Stimulated activated naive CD8-positive, alpha-beta T cell treated with anti-CD3 and anti-CD28 coated beads, Interleukin-15, Interleukin-2, amounts not matched to agents 100 U/mL and 50 U/mL, for 24 hours (primary cell): Measurements from ENCODE around the gene DMGDH.

ENCODE experiments used
- ATAC-seq: fragments of 150-1000 bp; cut with Tn5 transposase; one replicate; pipeline ENCODE4 v1.10.0; 2021
- DNase-seq: peaks from one replicate; pipeline ENCODE4 v3.0.0; 2021

The DMGDH gene

DNA sequence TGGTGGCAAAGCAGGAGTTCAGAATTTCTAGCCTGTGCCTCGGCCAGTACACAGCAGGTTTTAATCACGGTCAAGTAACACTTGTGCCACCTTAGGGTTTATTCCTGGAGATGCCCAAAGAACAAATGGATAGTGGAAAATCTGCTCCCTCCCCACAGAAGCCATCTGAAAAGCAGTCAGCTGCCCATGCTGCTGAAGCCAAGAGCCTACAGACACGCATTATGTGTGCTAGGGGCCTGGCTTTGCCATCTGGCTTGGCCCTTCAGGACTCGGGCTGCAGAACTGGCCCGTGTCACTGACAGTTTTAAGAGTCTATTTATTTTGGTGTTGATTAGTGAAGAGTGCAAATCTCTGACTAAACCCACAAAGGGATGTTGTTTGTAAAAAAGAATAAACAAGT is 95.5 kb downstream of the DMGDH start:
- ATAC-seq (no peak), DNase-seq (no peak)

- ATAC-seq = no peak
- no peak for DNase-seq
These were observed 96.6 kb downstream of the DMGDH start for GRCh38 chr5:78972654-78973428.

DNA sequence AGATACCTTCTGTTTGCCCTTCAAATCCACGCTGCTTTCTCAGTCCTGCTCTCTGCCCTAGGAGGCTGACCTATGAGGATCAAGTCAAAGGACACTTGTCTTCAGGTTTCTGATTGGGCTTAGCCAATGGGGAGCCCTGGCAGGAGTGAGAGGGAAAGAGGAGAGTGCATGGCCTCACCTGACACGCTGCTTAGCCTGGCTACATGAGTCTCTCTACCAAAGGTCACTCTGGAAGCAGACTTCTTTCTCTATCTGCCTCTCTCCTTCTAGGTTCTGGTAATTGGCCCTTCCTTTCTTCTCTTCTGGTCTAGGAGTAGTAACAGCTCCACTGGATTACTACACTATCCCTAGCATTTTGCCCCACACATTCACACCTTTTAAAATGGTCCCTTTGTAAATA is 97.5 kb downstream of the DMGDH start:
- ATAC-seq (no peak), DNase-seq (no peak)

DNA sequence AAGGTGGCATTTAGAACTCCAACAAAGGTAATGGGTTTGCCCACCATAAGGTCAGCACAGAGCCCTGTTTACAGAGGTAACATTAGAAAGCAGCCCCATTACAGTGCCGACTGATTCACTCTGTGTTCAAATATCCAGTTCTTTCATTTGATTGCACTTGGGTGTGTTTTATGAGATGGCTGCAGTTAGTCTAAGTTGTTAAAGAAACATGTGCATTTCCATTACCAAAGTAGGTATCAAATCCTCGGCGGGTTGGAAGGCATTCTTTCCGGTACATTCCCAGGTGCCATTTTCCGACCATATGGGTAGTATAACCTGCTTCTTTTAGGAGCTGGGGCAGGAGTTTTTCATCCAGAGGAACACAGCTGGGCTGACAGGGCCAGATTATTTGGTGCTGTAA is 100.7 kb downstream of the DMGDH start:
- DNase-seq = no peak

GRCh38 chr5:78964889-78965288 is 104.6 kb downstream of the DMGDH start:
- ATAC-seq = no peak

More for the DNA sequence above, 100.7 kb downstream of the DMGDH start:
- ATAC-seq = no peak

DNA sequence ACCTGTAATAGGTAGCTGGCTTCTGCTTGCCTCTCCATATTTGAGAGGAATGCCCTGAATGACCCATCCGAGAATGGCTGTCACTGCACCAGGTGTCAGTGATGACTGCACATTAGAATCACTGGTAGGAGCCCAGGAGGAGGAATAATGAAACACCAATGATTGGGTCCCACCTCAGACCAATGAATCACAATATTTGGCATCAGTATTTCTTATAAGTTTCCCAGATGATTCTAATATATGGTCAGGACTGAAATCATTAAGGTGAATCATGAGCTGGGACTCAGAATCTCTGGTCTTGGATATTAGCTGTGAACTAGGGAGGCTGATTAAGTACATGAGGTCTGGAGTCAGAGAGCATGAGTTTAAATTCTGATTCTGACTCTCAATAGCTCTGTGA is 107.7 kb downstream of the DMGDH start:
- DNase-seq (no peak), ATAC-seq (no peak)

More at GRCh38 chr5:78964889-78965288, 104.6 kb downstream of the DMGDH start:
- DNase-seq = no peak

DNA sequence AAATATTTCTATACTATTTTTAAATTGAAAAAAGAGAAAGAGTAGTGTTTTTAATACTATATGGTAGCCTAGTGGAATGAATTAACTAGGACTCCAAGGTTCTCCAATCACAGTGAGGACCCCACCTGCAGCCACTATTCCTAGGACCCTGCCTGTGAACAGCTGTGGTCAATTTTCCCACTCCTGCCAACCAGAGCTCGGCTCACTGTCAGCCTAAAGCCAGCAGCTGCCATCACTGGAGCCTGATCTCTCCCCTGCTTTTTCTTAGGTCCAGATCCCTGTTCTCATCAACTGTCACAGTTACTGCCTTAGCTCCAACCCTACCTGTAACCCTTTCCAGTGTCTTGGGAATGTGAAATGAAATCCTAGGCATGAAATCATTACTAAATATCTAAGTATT is 109.7 kb downstream of the DMGDH start:
- ATAC-seq (no peak), DNase-seq (no peak)

DNA sequence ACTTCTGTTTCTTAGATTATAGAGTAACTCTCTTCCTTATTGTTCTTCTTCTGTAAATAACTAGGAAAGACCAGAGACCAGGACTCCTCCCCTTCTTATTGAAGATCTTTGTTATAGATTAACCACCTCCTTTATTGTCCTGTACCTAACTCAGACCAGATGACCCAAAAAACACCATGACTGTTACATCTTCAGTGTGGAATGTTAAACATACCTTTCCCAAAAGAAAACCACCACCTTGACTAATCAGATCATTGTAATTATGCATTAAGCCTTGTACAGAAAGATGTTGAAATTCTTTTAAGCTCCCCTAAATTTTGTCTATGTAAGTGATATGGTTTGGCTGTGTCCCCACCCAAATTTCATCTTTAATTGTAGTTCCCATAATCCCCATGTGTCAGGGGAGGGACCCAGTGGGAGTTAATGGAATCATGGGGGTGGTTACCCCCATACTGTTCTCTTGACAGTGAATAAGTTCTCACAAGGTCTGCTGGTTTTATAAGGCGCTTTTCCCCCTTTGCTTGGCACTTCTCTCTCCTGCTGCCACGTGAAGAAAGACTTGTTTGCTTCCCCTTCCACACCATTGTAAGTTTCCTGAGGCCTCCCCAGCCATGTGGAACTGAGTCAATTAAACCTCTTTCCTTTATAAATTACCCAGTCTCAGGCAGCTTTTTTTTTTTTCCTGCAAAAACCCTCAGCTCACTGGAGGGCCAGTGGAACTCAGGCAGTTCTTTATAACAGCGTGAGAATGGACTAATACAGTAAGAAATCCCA is 110.6 kb downstream of the DMGDH start:
- DNase-seq (no peak), ATAC-seq (no peak)

- ATAC-seq (no peak), DNase-seq (no peak)
These were observed 112.6 kb downstream of the DMGDH start for GRCh38 chr5:78956901-78957300.

DNA sequence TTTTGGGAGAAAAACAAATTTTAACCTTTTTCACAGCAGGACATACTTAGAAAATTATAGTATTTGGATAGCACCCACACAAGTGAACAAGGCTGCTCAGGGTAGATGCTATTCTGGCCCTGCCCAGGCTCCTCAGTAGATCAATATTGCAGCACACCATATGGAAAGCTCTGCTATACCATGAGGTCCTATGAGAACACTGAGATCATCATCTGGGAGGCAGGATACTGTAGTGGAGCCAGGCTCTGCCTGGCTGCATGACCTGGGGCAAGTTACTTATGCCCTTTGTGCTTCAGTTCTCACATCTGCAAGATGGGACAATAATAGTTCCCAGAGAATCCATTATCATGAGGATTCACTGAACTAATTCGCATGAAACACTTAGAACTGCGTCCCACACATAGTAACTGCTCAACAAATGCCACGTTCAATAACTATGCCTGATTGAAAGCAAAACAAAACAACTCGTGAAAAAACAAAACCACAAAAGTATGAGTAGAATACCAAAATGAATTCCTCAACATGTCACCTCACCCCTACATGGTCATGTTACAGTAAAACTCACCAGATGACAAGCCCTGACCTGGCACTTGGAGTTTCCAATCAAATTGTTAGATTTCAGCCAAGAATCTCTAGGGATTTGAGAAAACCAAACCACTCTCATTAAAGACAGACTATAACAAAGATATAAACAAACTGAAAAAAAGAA is 116.2 kb downstream of the DMGDH start:
- ATAC-seq (no peak), DNase-seq (no peak)
